HG03103 (cell line): ENCODE data around the gene MTNR1B.

ENCODE experiments used
- ATAC-seq: cut with Tn5 transposase; IDR thresholded peaks from one replicate; pipeline ENCODE4 v1.9.1; 2021; ENCODE audit warnings: low read depth; ENCODE audit not compliant: unreplicated experiment

Gene MTNR1B

DNA sequence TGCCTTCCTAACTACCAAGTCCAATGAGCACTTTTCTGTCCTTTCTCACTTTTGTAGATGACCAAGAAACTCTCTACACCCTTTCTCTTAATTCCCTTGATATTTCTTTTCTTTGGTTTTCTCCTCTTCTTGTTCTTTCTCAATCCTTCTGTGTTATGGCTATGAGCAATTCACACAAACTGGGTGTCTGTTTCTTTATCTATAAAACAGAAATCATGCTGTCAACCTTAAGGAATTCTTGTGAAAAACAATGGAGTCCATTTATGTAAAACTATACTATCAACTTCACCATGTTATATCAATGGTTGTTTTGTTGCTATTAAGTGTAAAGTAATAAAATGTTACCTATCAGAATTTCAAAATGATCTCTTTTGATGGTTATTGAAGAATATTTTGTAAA is 7.2 kb downstream of the MTNR1B start:
- no peak for ATAC-seq

DNA sequence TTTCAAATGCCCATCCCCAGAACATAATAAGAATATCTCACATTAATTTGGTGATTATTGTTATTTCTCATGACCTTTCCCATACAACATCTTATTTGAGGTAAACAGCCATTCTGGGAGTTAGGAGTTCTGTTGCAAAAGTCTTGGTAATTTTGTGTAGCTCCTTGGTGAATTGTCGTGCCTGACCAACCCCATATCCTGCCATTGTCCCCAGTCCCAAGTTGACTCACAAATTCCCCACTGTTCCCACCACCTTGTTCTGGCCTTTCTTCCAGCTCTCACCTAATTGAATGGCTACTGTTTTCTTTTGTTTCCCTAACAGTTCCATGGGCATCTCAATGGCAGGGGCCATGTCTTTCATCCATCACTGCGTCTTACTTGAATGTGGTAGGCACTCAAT is 8.0 kb downstream of the MTNR1B start:
- ATAC-seq = no peak

DNA sequence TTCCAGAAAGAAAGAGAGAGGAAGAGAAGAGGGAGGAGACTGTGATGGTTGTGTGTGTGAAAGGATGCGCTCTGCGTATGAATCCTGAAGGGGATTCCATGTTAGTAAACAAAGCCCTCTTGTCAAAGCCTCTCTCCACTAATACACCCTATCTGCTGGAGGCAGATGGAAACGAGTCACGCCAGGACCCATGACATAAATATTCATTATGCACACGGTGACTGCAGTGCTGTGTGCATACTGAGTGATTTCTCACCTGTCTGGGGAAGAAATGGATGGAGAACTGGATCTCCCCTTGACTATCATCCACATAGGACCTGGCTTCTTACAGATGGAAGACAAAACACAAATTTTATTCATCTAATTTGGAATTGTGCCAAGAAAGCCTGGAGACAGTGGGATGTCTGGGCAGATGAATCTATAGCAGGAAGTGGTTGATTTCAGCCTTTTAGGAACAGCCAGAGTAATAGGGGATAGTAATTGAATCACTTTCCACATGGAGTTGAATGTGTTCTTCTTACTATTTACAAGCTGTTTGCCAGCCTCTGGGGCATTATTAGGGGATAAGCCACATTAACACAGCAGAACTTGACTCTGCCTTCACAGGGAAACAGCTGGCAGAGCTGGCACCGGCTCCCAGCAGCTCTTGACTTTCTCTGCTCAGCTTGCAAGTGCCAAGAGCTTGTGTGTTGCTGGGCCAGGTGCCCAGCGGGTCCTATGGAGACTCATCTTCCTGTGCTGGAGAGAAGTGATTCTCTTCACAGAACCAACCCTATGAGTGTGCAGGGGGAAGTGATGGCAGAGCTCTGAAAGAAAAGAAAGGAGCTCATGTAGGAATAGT is 9.0 kb downstream of the MTNR1B start:
- ATAC-seq = no peak

DNA sequence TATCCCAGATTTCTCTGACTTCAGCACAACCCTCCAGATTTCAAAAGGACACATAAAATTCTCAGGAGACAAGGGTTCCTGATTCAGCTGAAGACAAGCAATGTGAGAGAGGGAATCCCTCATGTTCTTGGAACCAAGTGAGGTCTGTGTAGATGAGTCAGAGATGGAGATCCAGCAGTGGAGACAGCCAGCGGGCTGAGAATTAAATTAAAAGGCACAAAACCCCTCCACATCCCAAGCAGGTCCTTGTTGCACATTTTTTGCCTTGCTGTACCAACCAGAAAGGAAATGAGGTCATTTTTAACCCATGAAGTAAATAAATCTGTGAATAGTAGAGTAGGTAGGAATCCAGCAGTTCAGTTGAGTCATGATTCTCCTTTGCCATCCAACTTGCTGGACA is 9.7 kb downstream of the MTNR1B start:
- ATAC-seq = no peak

DNA sequence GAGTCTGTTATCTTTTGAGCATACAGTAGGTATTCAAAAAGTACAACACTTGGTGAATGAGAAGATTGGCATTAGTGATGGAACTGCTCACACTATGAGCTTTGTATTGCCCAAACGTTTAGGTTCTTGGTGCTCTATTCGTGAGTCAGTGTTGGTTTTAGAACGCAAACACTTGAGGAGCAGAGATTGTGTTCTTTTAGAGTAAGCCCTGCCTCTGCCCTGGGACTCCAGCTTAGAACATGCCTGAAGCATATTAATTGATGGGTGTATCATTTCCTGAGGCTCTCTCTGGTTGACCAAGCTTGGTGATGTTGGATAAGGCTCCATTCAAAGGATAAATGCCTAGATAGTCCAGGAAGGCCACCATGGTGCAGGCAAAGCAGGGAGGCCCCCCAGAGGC is 10.9 kb downstream of the MTNR1B start:
- no peak for ATAC-seq

DNA sequence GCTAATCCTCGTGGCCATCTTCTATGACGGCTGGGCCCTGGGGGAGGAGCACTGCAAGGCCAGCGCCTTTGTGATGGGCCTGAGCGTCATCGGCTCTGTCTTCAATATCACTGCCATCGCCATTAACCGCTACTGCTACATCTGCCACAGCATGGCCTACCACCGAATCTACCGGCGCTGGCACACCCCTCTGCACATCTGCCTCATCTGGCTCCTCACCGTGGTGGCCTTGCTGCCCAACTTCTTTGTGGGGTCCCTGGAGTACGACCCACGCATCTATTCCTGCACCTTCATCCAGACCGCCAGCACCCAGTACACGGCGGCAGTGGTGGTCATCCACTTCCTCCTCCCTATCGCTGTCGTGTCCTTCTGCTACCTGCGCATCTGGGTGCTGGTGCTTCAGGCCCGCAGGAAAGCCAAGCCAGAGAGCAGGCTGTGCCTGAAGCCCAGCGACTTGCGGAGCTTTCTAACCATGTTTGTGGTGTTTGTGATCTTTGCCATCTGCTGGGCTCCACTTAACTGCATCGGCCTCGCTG is 12.1 kb downstream of the MTNR1B start:
- no peak for ATAC-seq

DNA sequence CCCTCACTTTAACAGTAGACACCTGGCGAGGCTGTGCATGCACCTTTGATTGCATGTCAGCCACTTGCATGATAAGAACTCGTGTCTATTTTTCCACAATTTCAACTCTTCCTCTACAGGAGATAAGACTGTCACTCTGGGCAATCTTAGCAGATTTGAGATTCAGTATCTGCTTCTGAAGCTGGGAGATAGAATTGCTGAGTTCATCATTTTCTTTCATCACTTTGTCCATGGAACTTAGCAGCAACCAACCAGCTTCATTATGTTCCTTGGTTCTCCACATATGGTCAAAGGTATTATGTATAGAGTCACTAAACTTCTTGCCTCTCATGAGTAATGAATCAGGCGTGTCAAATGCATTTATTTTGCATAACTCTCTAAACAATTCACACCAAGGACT is 17.1 kb downstream of the MTNR1B start:
- ATAC-seq = no peak

DNA sequence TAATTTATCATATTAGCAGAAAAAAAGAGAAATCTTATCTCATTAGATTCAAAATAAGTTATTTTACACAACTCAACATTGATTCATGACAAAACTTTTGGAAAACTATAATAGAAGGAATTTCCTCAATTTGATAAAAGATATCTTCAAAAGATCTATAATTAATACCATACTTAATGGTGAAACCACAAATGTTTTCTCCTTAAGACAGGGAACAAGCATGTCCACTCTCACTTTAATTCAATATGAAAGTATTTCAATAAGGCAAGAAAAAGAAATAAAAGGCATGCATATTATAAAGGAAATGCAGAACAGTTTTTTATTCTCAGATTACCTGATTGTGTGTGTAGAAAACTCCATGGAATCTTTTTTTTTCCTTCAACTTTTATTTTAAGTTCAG is 23.6 kb downstream of the MTNR1B start:
- no peak for ATAC-seq

DNA sequence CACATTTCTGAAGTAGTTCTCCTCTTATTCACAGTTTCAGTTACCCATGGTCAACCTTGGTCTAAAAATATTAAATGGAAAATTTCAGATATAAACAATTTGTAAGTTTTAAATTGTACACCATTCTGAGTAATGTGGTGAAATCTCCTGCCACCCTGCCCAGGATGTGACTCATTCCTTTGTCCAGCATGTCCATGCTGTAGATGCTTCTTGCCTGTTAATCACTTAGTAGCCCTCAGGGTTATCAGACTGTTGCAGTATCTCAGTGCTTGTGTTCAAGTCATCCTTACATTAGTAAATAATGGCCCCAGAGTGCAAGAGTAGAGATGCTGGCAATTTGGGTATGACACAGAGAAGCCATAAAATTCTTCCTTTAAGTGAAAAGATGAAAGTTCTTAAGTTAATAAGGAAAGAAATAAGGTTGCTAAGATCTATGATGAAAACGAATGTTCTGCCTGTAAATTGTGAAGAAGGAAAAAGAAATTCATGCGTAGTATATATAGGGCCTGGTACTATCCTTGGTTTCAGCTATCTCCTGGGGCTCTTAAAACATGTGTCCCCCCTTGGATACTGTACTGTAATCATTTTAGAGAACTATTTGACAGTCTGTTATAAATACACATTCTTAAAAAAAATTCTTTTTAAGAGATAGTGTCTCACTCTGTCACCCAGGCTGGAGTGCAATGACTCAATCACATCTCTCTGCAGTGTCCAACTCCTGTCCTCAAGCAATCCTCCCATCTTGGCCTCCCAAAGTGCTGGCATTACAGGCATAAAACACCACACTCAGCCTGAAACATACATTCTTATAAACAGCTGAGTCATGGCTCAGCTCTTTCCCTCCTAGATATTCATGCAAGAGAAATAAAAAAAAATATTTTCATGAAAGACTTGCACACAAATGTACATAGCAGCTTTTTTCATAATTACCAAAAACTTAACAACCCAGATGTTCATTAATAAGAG is 31.3 kb downstream of the MTNR1B start:
- no peak for ATAC-seq

DNA sequence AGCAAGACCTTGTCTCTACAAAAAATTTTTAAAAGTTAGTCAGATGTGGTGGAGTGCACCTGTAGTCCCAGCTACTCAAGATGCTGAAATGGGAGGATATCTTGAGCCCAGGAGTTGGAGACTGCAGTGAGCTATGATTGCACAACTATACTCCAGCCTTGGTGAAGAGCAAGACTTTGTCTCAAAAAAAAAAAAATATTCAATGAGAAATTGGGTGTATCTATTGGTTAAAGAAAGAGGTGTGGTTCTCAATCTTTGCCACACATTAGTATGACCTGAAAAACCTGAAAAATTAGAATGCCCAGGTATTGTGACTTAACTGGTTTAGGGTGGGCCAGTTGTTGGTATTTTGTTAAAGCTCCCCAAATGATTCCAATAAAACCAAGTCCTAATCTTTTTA is 32.4 kb downstream of the MTNR1B start:
- no peak for ATAC-seq

DNA sequence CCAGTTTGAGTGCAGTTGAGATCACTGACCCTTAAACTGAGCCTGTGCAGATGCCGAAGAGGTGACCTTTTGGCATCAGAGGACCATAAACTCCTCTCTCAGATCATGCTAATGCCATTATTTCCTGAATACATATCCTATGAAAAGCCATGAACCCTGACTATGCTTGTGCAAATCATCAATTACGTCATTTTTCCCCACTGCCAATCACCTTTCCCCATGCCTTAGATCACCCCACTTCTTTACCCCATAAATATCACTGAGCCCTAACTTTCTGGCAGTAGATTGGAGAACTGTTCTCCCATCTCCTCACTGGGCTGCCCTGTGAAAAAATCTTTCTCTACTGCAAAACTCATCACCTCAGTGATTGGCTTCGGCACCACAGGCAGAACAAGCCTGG is 32.9 kb downstream of the MTNR1B start:
- no peak for ATAC-seq

DNA sequence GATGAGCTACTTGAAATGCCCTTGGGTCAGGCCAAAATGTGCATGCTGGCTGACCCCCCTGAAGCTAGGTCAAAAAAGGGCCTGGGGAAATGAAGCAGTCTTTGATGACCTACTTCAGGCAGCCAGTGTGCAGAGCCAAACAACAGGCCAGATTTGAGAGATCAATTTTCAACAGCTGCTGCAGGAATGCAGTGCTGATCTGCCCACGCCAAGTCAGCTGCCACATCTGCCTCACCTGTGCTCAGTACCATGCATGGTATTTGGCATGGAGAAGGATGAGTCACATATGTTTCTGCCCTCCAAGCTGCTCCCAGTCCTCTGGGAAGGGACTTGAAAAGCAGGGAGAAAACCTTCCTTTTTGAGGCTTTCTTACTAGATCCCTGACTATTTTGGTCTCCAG is 35.8 kb downstream of the MTNR1B start:
- ATAC-seq = no peak

DNA sequence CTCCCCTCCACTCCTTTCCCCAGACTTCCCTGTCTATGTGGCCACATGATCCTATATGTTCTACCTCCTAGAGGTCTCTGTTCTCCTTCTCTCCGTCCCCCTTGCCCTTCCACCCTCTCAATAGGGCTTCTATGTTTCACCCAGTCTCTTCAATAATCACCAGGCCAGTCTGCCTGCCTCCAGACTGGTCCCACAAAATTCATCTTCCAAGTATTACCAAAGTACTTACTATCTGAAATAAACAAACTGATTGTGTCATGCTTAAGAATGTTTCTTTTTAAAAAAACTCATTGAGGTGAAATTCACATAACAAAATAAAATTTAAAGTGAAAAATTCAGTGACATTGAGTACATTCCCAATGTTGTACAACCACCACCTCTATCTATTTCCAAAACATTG is 44.2 kb downstream of the MTNR1B start:
- ATAC-seq = no peak

DNA sequence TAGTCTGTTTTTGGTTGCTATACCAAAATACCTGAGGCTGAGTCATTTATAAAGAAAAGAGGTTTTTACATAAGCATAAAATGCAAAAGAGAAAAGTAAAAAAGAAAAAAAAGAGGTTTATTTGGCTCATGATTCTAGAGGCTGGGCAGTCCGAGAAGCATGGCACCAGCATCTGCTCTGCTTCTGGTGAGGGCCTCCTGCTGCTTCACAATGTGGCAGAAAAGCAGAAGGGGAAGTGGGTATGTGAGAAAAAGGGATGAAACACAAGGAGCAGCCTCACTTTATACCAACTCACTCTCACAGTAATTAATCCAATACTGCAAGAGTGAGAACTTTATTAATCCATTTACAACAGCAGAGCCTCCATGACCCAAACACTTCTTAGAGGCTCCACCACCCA is 47.1 kb downstream of the MTNR1B start:
- no peak for ATAC-seq

DNA sequence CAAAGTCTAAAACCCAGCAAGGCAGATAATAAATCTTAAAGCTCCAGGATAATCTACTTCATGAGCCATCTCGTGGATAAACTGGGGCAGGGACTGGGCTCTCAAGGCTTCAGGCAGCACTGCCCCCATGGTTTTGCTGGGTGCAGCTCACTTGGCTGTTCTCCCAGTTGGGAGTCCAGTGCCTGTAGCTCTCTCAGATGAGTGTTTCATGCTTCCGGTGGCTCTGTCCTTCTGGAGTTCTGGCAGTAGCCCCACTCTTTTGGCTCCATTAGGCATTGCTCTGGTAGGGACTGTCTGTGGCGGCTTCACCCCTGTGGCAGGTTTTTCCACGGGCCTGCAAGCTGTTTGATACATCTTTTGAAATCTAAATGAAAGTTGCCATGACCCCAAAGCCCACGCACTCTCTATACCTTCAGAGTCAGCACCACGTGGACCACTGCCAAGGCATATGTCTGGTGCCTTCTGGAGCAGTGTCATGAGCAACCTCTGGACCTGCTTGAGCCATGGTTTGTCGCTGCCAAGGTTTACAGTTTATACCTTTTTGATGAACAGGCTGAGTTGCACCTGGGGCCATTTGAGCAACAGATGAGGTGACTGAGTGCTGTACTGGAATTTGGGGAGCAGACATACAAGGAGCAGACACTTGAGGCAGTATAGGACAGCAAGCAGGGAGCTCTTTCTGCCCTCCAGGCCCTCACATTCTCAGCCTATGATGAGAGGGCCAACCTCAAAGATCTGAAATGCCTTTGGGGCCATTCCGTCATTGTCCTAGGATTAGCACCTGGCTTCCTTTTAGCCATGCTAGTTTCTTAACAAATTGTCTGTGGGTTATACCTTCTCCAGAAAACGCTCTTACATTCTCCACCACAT is 48.6 kb downstream of the MTNR1B start:
- ATAC-seq = no peak

DNA sequence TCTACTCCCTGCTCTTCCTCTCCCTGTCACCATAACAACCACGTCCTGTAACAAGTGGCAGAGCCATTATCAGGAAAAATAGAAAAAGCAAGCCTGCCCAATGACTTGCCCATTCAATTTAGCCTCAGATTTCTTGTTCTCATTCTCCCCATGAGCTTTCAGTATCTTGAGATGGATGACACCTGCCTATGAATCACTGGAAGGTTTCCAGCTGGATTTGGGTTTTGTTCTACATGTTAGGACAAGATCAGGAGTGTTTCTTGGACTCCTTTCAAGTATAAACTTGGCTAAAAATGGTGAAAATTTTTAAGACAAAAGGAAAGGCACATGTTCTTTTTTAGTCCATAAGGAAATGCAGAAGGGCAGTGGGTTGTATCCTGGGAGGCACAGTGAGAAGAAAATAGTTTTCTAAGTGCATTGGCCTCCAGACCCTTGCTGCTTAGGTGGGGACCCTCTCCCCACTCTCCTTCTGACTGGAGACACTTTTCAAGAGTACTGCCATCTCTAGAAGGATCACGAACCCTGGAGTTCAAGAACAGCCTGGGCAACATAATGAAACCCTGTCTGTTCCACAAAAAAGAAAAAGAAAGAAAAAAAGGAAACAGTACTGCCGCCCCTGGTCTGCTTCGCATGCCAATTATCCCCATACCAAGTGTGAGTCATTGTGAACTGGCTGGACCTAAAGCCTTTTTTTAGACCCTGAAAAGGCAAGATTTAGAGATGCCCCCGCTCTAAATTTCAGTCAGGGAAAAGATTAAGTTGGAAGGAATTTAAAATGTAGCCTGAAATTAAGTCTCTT is 51.0 kb downstream of the MTNR1B start:
- no peak for ATAC-seq

DNA sequence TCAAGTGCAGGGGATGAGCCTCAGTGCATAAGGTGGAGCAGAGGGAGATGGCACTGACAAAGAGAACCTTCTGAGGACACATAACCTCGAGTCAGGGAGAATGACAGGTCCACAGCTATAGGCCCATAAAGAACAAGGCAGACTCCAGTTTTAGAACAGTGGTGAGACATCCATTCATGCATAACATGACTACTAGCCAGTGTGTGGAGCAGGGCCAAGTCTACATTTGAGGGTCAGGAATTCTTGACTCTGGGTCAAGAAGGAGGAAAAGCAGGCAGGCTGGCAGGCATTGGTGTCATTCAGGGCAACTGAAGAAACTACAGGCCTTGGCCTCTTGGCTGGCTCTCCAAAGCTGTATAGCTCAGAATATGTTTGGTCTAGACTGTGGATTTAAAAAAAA is 54.9 kb downstream of the MTNR1B start:
- no peak for ATAC-seq

DNA sequence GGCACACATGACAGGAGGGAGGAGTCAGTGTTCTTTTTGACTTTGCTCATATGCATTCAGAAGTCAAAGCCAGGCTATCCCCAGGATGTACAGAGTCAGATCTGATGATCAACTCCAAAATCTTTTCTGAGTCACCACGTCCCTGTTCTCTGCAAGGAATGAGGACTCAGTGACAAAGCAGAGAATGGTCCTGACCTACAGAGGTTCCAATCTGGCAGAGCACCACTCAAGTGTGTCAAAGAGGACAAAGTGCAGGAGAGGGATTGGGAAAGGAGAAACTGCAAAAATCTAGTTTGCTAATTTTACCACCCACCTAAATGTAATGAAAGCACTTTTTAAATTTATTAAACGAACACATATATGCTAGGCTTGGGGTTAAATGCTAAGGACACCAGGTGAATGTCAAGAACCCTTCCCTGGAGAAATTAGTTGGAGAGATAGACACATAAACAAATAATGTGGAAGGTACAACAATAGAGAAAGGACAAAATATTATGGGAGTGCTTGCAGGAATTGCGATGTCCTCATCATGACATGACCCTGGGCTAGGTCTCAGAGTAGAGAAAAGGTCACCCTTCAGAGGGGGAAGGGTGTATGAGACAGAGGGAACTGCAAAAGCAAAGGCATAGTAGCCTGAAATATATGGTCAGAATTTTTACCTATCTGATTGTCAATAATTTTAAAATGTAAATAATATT is 56.3 kb downstream of the MTNR1B start:
- no peak for ATAC-seq

DNA sequence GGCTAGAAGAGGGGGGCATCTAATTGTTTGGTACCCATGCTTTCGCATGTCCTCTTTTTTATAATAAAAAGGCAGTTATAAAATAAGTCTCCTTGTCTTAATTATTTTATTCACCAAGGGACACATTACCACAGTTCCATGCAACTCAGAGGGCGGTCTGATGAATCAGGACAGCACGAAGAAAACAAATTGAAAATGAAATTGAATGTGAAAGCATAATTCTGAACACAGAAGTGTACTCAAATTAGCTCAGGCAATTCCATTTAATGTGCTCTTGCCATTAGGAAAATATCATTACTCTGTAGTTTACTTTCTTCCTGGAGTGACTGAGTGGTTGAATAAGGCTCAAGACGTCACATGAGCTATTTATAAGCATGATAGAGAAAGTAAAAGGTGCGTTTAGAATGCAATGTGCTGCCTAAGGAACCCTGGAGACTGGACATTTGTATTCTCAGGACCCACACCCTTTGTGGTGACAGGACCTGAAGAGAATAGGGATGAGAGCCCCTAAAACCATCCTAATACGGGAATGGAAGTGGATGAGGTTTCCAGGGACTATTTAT is 59.6 kb downstream of the MTNR1B start:
- ATAC-seq = no peak
